Stimulated activated CD8-positive, alpha-beta memory T cell treated with anti-CD3 and anti-CD28 coated beads, Interleukin-12 subunit alpha, Interleukin-12 subunit beta, amount 100 ng/mL, for 24 hours (primary cell): ENCODE results near the gene HENMT1.

ENCODE experiments used
- DNase-seq: peaks from one replicate; pipeline ENCODE4 v3.0.0-alpha.2; 2020; ENCODE audit errors: extremely low read depth

HENMT1 gene

GRCh38 chr1:108627951-108628350, 32.9 kb downstream of the HENMT1 start:
- DNase-seq = no peak

- no peak for DNase-seq
Measured at GRCh38 chr1:108627256-108627655, 33.6 kb downstream of the HENMT1 start.

GRCh38 chr1:108624069-108624468, 36.8 kb downstream of the HENMT1 start:
- DNase-seq = no peak

- DNase-seq = no peak
Measured at GRCh38 chr1:108617724-108618056, 43.2 kb downstream of the HENMT1 start.

GRCh38 chr1:108617008-108617723, 43.7 kb downstream of the HENMT1 start:
- no peak for DNase-seq

- DNase-seq = no peak
Measured at GRCh38 chr1:108615544-108615943, 45.3 kb downstream of the HENMT1 start.

- DNase-seq = no peak
Measured at GRCh38 chr1:108612496-108612895, 48.4 kb downstream of the HENMT1 start.

- no peak for DNase-seq
Measured at GRCh38 chr1:108611984-108612383, 48.9 kb downstream of the HENMT1 start.

- DNase-seq = no peak
Measured at GRCh38 chr1:108610073-108610472, 50.8 kb downstream of the HENMT1 start.

- DNase-seq = no peak
Measured at GRCh38 chr1:108609483-108610049, 51.3 kb downstream of the HENMT1 start.

- no peak for DNase-seq
Measured at GRCh38 chr1:108606478-108606877, 54.4 kb downstream of the HENMT1 start.

- DNase-seq = no peak
Measured at GRCh38 chr1:108605633-108606032, 55.3 kb downstream of the HENMT1 start.

- DNase-seq = no peak
Measured at GRCh38 chr1:108601708-108602410, 59.0 kb downstream of the HENMT1 start.

- DNase-seq = no peak
Measured at GRCh38 chr1:108600504-108600903, 60.4 kb downstream of the HENMT1 start.

GRCh38 chr1:108598340-108598739, 62.6 kb downstream of the HENMT1 start:
- no peak for DNase-seq
